CD4-positive, alpha-beta T cell treated with Interferon alpha-2 for 1 hour (primary cell): ENCODE data around the gene SLC4A1.
A peak's percentile ranks its signal among the peaks of the same experiment; 100 is the strongest.

Experiments used
- DNase-seq, 2 donors: peaks; one replicate each; pipeline ENCODE4 v3.0.0-alpha.2; 2020 to 2022

Gene SLC4A1

DNA sequence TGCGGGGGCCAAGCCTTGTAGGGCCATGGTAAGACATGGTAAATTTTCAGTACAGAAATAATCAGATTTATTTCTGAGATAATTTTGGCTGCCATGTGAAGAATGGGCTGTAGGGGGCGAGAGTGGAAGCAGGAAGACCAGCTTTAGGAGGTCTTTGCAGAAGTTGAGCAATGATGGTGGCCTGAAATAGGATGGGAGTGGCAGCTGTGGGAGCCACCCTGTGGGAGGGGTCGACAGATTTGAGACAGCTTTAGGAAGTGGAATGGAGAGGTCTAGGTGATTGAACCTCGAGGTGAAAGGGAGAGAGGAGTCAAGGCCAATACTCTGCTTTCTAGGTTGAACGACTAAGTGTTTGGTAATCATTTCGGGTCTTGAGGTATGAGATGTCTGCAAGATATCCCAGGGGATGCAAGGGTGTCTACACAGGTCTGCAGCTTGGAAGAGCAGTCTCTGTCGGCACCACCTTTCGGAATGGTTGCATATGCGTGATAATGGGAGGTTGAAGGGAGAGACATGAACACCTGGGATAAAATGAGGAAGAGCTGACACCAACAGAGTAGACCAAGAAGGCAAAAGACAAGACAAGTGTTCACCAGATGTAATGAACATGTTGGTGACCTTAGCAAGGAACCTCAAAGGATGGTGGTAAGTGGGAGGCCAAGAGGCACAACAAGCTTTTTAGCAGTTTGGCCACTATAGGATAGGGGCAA lies 64.0 kb downstream of the SLC4A1 start:
- DNase-seq, result peak; percentile 58 to 73

DNA sequence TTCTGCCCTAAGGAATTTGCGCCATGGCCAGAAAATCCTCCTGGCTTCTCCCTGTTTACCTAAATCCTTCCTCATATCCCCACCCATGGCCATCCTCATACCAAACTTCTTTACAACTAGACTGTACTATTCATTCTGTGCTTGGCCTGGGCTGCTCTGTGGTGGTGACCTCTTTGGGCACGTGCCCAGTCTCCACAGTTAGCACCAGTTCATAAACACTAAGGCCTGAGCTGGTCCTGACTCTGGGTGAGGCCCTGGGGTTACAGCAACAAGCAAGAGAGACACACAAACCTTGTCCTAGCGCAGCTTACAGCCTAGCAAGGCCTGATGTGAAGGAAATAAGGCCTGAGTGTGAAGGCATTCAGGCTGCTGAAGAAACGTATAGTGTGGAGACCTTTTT lies 65.2 kb downstream of the SLC4A1 start:
- DNase-seq, result no peak

DNA sequence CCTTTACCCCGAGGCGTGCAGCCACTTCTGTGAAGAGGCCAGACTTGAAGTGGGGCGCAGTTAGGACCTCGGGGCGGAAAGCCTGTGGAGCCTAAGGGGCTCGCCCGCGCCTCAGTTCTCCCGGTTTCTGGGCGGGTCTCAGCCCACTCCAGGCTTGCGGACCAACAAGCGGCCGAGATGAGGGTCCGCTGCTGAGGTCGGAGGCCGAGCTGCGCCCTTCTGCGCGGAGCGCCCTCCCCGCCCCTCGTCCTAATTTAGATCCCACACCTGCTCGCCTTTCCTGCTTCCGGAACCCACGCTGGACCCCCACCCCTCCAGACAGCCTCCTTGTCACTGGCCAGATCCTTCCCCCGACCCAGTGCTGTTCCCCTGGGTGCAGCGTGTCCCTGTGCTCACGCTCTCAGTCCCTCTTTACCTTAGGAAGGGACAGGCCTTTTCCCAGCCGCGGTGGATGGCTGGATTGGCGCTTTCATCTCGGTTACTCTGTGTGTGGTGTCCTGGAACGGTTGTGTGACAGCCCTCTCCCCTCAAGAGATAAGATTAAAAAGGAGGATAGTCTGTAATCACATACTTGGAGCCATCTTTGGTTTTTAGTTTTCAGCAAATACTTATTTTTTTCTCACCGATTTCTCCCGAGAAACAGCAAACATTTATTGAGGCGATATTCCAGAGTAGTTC lies 67.3 kb downstream of the SLC4A1 start:
- no peak for DNase-seq

DNA sequence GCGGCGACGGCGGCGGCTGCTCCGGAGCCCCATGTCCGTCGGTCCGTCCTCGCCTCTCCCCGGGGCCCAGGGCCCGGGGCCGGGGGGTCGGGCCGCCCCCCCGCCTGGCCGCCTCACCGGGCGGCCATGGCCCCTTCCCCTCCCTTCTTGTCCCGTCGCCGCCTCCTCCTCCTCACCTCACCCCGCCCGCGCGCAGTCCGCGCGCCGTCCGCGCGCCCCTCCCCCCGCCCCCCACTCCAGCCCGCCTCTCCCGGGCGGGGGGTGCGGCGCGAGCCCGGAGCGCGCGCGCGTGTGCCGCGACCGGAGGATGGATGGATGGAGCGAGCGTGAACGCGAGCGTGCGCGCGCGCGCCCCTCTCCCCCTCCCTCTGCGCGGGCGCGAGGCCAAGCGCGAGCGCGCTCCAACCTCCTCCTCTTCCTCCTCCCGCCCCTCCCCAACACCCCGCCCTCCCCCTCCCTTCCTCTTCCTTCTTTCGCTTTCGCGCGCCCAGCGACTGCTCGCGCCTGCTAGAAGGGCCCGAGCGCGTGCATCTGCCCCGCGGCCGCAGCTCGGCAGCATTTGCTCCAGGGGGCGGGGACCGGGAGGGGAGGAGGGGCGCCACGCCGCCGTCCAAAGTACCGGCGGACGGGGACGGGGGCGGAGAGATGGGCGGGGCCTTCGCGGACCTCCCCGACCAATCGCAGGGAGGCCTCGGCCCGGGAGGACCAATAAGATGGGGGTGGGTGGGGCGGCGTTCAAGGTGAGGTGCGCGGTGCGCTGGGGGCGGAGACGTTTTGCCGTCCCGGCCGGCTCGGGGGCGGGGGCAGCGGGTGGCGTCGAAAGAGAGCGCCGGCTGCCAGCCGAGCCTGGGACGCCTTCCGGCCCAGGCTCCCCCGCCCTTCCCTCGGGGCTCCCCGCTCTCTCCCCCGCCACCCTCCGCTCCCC lies 68.1 kb downstream of the SLC4A1 start, which contains the start of gene ATXN7L3:
Gene ATXN7L3, minus strand, starts transcription at position 332 of the 925 bp plus-strand sequence. CDS start 1,814 bp downstream, outside the sequence.
- peak; percentile 99 to 100 for DNase-seq

DNA sequence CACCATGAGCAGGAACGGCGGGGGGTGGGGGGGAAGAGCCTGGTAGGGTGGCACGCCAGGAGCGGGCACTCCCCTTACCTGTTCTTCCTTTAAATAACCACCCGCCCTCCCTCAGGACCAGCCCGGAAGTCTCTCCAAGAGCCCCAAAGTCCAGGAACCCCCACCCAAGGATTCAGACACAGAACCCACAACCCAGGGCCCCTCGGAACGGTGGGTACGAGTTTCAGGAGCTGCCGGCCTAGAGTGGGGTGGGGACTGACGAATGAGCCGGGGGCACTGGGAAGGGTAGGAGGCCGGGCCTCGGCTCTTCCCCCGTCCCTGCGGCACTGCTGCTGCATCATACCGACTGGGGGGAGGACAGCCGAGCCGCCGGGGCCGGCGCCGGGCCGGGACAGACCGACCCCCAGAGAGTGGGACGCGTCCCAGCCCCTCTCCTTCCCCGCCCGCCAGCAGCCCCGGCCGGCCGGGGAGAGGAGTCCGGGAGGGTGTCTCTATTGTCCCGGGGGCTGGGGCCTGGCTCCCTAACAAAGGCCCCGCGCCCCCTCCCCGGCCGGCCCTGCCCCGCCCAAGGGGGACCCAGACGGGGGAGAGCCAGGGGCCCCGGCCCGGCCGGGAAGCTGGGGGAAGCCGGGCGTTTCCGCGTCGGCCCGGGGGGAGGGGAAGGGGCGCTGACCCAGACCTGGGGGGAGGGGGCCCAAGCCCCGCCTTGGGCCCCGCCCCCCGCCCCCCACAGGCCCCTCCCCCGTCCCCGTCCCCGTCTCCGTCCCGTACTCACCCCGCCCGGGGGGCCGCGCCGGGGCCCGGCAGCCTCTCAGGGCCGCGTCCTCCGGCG lies 69.0 kb downstream of the SLC4A1 start:
- DNase-seq, result peak; percentile 59 to 73
